B cell (primary cell): ENCODE measurements around the gene RNF175. TPM values are rescaled to one million over a fixed set of nuclear protein-coding genes. Genes with fewer than 3 reads are reported as not detected.

Experiments used
- ATAC-seq: fragments of 200-7000 bp; cut with Tn5 transposase; one replicate; pipeline ENCODE4 v1.10.0; 2021; ENCODE audit warnings: low read depth, mild to moderate bottlenecking, moderate number of reproducible peaks, moderate library complexity
- CTCF ChIA-PET: fragments of 350-600 bp; sonication (Branson Sonifier 250); formaldehyde crosslinking; loops from one replicate; lab custom pipeline; 2021; ENCODE audit warnings: antibody characterized with exemption, inconsistent platforms; lab: Charles Lee
- POLR2A ChIA-PET: fragments of 350-600 bp; sonication (Branson Sonifier 250); formaldehyde crosslinking; loops from one replicate; lab custom pipeline; 2021; ENCODE audit warnings: antibody characterized with exemption; lab: Charles Lee
- DNase-seq: peaks from one replicate; pipeline ENCODE4 v3.0.0; 2013
- H2AFZ ChIP-seq: 2 replicates; pipeline ENCODE4 v1.6.1; 2012; ENCODE audit warnings: mild to moderate bottlenecking, low read depth, low read length; ENCODE audit not compliant: insufficient read depth, poor library complexity, severe bottlenecking
- H3K27ac ChIP-seq, 2 donors: 1 replicate in 1 of 2; 2 replicates in 1 of 2; pipeline ENCODE4 v1.5.1; 2012 to 2013; ENCODE audit warnings: low read length in 2 of 2, mild to moderate bottlenecking in 2 of 2, moderate library complexity in 1 of 2
- H3K27me3 ChIP-seq, 4 experiments: fragments of 200-600 bp in 1 of 4; sonication (generic) in 1 of 4; replicated peaks in 1 of 4; 1 replicate in 2 of 4; 2 replicates in 2 of 4; pipeline versions ENCODE4 v1.6.1 to v1.7.0; 2013 to 2016; ENCODE audit warnings: low read length in 3 of 4, mild to moderate bottlenecking in 2 of 4, mixed read lengths in 1 of 4, moderate library complexity in 1 of 4; ENCODE audit not compliant: insufficient read depth in 4 of 4, control insufficient read depth in 3 of 4; ENCODE audit errors: control extremely low read depth in 1 of 4
- H3K36me3 ChIP-seq, 2 experiments: replicated peaks in 1 of 2; 1 replicate in 1 of 2; 2 replicates in 1 of 2; pipeline versions ENCODE4 v1.6.1 to v1.7.1; 2013; ENCODE audit warnings: low read length in 1 of 2; ENCODE audit not compliant: insufficient read depth in 2 of 2, control insufficient read depth in 1 of 2; ENCODE audit errors: control extremely low read depth in 1 of 2, extremely low read depth in 1 of 2
- H3K4me1 ChIP-seq, 2 donors: fragments of 200-600 bp in 1 of 2; sonication (generic) in 1 of 2; 1 replicate in 1 of 2; 2 replicates in 1 of 2; pipeline versions ENCODE4 v1.5.1 to v1.6.1; 2013 to 2017; ENCODE audit warnings: low read length in 2 of 2; ENCODE audit not compliant: control insufficient read depth in 2 of 2, insufficient read depth in 2 of 2
- H3K4me2 ChIP-seq: replicated peaks from 2 replicates; pipeline ENCODE3; 2012; ENCODE audit warnings: mild to moderate bottlenecking, low read depth, low read length; ENCODE audit not compliant: poor library complexity, severe bottlenecking
- H3K4me3 ChIP-seq, 5 experiments: fragments of 200-600 bp in 1 of 5; sonication (generic) in 1 of 5; 1 replicate in 3 of 5; 2 replicates in 2 of 5; pipeline versions ENCODE4 v1.5.1 to v1.7.0; 2011 to 2016; ENCODE audit warnings: low read length in 4 of 5, mild to moderate bottlenecking in 4 of 5, low read depth in 2 of 5, control low read depth in 1 of 5, moderate library complexity in 1 of 5; ENCODE audit not compliant: insufficient read depth in 1 of 5; ENCODE audit errors: control extremely low read depth in 1 of 5, extremely low read depth in 1 of 5
- H3K79me2 ChIP-seq: fragments of 200-600 bp; sonication (generic); one replicate; pipeline ENCODE4 v1.6.0; 2016; ENCODE audit warnings: low read length; ENCODE audit not compliant: control insufficient read depth, insufficient read depth
- H3K9ac ChIP-seq: fragments of 200-600 bp; sonication (generic); 2 replicates; pipeline ENCODE4 v1.6.1; 2017; ENCODE audit warnings: mild to moderate bottlenecking, low read length, moderate library complexity
- H3K9me3 ChIP-seq, 3 donors: one replicate each; pipeline versions ENCODE4 v1.6.1 to v1.7.1; 2013; ENCODE audit warnings: low read length in 2 of 3; ENCODE audit not compliant: control insufficient read depth in 2 of 3, insufficient read depth in 1 of 3; ENCODE audit errors: control extremely low read depth in 1 of 3
- H4K20me1 ChIP-seq: 2 replicates; pipeline ENCODE4 v1.6.0; 2012; ENCODE audit warnings: mild to moderate bottlenecking, low read length; ENCODE audit not compliant: insufficient read depth, control insufficient read depth, poor library complexity, severe bottlenecking
- H3K27ac Mint-ChIP-seq: one replicate; pipeline ENCODE4 v1.8.0; 2021; ENCODE audit warnings: mixed read lengths
- H3K27me3 Mint-ChIP-seq: one replicate; pipeline ENCODE4 v1.8.0; 2021; ENCODE audit warnings: mixed read lengths
- H3K4me1 Mint-ChIP-seq: one replicate; pipeline ENCODE4 v1.8.0; 2021; ENCODE audit warnings: mixed read lengths
- H3K4me3 Mint-ChIP-seq: one replicate; pipeline ENCODE4 v1.8.0; 2021; ENCODE audit warnings: mixed read lengths
- H3K9me3 Mint-ChIP-seq: one replicate; pipeline ENCODE4 v1.8.0; 2022; ENCODE audit warnings: mixed read lengths; ENCODE audit not compliant: insufficient read depth
- CTCF ChIP-seq: fragments of 200-600 bp; IDR thresholded peaks from one replicate; pipeline ENCODE4 v1.8.0; 2022; ENCODE audit warnings: antibody characterized with exemption, mild to moderate bottlenecking
- EZH2 ChIP-seq: IDR thresholded peaks from 2 replicates; pipeline ENCODE4 v1.6.1; 2012; ENCODE audit warnings: borderline replicate concordance, low read depth, mild to moderate bottlenecking, moderate library complexity, low read length; ENCODE audit not compliant: insufficient read depth, poor library complexity, severe bottlenecking
- WGBS: methylation state at CpG from one replicate; pipeline ENCODE4 v1.1.5; 2013; ENCODE audit warnings: missing lambda C conversion rate; ENCODE audit not compliant: insufficient coverage; 5-methylcytosine and 5-hydroxymethylcytosine counted together
- intact Hi-C: fragments of 100-400 bp; cut with micrococcal nuclease; formaldehyde crosslinking; loops from one replicate; pipeline ENCODE4 v1.10.0; 2022
- polyA plus RNA-seq: library from polyadenylated mRNA; depleted of rRNA; stranded (reverse); fragments of >200 nt; gene quantifications from 2 replicates; pipeline ENCODE4 v1.2.3, GENCODE V29; 2012
- total RNA-seq, 2 donors: library from RNA; stranded (reverse); fragments of 120-200 nt in 1 of 2; gene quantifications; 1 replicate in 1 of 2; 2 replicates in 1 of 2; pipeline versions ENCODE4 v1.2.3 to v1.2.4, GENCODE V29; 2013 to 2022

The RNF175 gene
- total and polyA plus RNA-seq, 2 donors (not counting 1 experiment from before 2014, with no cell fraction given): not detected

- Histone ChIP-seq H4K20me1 (no peaks in the 10 kb centered on the region), H3K36me3 (no peaks in the 10 kb centered on the region), H2AFZ (no peak overlapping the region), H3K4me2 (no peak overlapping the region), H3K27ac (no peak overlapping the region), H3K4me3 (no peak overlapping the region), H3K79me2 (no peaks in the 10 kb centered on the region), H3K9me3 (peaks cover 0 to 6% (median 6%) of the 10 kb centered on the region in 3 donors), H3K4me1 (no peaks in the 10 kb centered on the region), H3K9ac (no peak overlapping the region), H3K27me3 (peaks cover 0 to 41% (median 28%) of the 10 kb centered on the region in 4 experiments)
- Mint-ChIP-seq H3K27me3 (peaks cover 74% of the 10 kb centered on the region), H3K27ac (no peak overlapping the region), H3K4me1 (peaks cover 2% of the 10 kb centered on the region), H3K9me3 (no peaks in the 10 kb centered on the region), H3K4me3 (no peak overlapping the region)
- ATAC-seq (no peak), DNase-seq (no peak)
- intact Hi-C loops: no loop called here
- POLR2A ChIA-PET: no interaction called here
- TF ChIP-seq CTCF (no peak), EZH2 (no peak)
- no CpG with 5 or more reads among the region's 1 CpG for WGBS
- CTCF ChIA-PET: interaction anchor here (1.5 kb wide), 1 partner anchor 31 kb away, joined by 8 read pairs; no protein-coding TSS in a partner anchor
Measured at GRCh38 chr4:153780876-153781275, 21.1 kb upstream of the RNF175 start.

GRCh38 chr4:153780221-153780620 lies 20.4 kb upstream of the RNF175 start:
- Mint-ChIP-seq H3K9me3 (no peaks in the 10 kb centered on the region), H3K4me3 (no peak overlapping the region), H3K4me1 (peaks cover 2% of the 10 kb centered on the region), H3K27ac (no peak overlapping the region), H3K27me3 (peaks cover 73% of the 10 kb centered on the region)
- Histone ChIP-seq H3K79me2 (no peaks in the 10 kb centered on the region), H3K27me3 (peaks cover 0 to 37% (median 30%) of the 10 kb centered on the region in 4 experiments), H3K9ac (no peak overlapping the region), H3K27ac (no peak overlapping the region), H3K36me3 (no peaks in the 10 kb centered on the region), H2AFZ (no peak overlapping the region), H3K4me3 (no peak overlapping the region), H3K4me1 (no peaks in the 10 kb centered on the region), H4K20me1 (no peaks in the 10 kb centered on the region), H3K4me2 (no peak overlapping the region), H3K9me3 (peaks cover 0 to 6% (median 6%) of the 10 kb centered on the region in 3 donors)
- TF ChIP-seq CTCF: no peak
- TF ChIP-seq EZH2: no peak
- POLR2A ChIA-PET: no interaction called here
- CTCF ChIA-PET: interaction anchor here (1.5 kb wide), 1 partner anchor 31 kb away, joined by 8 read pairs; no protein-coding TSS in a partner anchor
- DNase-seq: no peak
- intact Hi-C loops: no loop called here
- 80% methylated on average over 2 of the region's 2 CpGs for WGBS
- no peak for ATAC-seq
